HEK293 (cell line): Measurements from ENCODE around the gene RNPS1.

Source experiments
- CTCF ChIP-seq: fragments of 450-650 bp; formaldehyde crosslinking; IDR thresholded peaks from 2 replicates; pipeline ENCODE4 v1.5.1; 2016; ENCODE audit warnings: missing biosample characterization, missing genetic modification characterization
- ZFP41 ChIP-seq: fragments of 450-650 bp; formaldehyde crosslinking; IDR thresholded peaks from 2 replicates; pipeline ENCODE4 v1.5.1; 2016; ENCODE audit warnings: missing biosample characterization, missing genetic modification characterization, borderline replicate concordance

GRCh38 chr16:2246301-2246885 is 21.5 kb downstream of the RNPS1 start:
- no peak for TF ChIP-seq ZFP41 (tag by site-specific recombination)
- no peak for TF ChIP-seq CTCF
